HK-2 (cell line): Measurements from ENCODE around the gene IGF2BP2.

ENCODE experiments used
- DNase-seq: peaks from one replicate; pipeline ENCODE4 v3.0.0-alpha.2; 2018; ENCODE audit not compliant: unreplicated experiment

IGF2BP2 gene

GRCh38 chr3:185734725-185735096 lies 90.1 kb downstream of the IGF2BP2 start:
- no peak for DNase-seq

DNA sequence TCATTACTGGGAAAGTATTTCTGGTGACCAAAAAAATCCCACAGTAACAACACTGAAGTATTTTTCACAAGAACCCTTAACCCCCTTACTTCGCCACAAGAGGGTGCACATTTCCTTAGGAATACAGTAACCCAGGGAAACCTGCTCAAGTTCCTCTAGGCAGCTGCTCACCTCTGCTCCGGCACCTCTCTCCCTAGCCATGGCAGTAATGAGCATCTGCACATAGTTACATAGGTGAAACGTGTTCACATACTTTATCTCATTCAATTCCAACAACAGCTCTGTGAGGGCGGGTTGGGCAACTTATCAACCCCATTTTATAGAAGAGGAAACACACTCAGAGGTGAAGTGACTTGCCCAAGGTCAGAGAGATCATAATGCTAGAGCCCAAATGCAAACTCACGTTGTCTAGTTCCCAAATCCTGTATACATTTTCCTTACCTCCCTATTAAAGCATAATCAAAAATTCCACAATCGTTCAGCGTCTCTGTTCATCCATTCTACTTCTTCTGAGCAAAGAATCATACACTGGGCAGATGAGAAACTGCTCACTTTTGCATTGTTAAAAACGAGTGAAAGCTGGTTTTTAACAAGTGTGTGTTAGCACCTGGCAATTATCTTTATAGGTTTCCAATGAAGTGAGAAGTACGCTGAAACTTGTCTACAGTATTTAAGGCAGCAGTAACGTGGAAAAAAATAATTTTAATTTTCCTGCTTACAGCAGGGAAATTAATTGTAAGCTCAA lies 90.7 kb downstream of the IGF2BP2 start:
- peak; percentile 60 for DNase-seq

- peak; percentile 46 for DNase-seq
Observed at GRCh38 chr3:185732782-185733181, 92.1 kb downstream of the IGF2BP2 start.

DNA sequence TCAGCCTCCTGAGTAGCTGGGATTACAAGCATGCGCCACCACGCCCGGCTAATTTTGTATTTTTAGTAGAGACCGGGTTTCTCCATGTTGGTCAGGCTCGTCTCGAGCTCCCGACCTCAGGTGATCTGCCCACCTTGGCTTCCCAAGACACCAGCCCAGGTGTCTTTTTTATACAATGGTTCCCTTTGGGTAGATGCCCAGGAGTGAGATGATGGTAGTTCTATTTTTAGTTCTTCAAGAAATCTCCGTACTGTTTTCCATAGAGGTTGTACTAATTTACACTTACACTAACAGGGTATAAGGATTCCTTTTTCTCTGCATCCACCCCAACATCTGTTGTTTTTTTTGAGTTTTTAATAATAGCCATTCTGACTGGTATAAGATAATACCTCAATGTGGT lies 94.3 kb downstream of the IGF2BP2 start:
- DNase-seq, result no peak

GRCh38 chr3:185729337-185730055 lies 95.3 kb downstream of the IGF2BP2 start:
- DNase-seq, result no peak

- DNase-seq, result no peak
Observed at GRCh38 chr3:185728630-185729336, 96.1 kb downstream of the IGF2BP2 start.

DNA sequence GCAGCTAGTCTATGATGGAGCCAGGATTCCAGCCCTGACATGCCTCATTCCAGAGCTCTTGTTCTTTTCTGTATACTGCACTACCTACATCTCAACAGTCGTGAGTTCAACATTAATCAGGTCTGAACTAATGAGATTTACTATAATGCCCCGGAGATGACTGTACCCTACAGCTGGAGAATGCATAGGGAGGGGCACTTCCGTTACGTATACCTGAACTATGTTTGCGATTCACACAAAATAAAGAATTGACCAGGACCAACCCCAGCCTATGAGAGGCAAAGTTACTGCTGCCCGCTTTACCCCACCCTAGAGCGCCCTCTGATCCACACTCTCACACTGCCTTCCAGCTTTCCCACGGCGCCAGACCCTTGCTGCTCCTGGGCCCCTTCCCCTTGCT lies 97.0 kb downstream of the IGF2BP2 start:
- DNase-seq, result no peak

GRCh38 chr3:185726254-185726967 lies 98.4 kb downstream of the IGF2BP2 start:
- no peak for DNase-seq

GRCh38 chr3:185724761-185725160 lies 100.1 kb downstream of the IGF2BP2 start:
- no peak for DNase-seq

DNA sequence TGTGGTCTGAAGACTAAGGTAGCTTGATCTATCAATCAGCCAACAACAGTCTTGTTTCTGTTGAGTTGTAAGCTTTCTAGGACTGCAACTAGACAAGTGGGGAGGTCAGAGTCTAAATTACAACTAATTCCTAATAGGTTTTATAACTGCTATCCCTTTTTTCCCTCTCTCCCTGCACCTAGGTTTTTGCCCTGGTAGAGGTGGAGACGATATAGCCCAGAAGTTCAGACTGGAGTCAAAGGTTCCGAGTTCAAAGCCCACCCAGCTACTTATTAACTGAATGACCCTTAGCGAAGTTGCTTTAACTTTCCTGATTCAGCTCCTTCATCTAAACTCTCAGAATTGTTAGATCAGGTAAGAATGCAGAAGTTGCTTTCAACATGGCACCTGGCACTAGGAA lies 100.6 kb downstream of the IGF2BP2 start:
- no peak for DNase-seq

DNA sequence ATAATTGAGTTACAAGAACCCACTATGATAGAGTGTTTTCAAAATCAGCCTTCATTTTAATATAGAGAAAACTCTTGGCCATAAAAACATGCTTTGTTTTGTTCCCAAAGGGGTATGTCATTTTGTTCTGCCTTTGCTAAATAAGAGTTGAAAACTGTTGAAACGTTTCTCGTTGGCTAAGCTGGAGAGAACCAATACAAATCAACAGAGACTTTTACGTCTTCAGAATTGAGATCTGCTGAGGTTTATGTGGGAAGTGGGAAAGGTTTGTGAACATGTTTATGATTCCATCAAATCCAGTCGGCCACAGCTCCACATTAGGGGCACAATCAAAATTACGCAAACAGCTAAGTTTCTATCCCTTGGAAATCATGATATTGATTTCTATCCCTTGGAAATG lies 102.0 kb downstream of the IGF2BP2 start:
- DNase-seq, result no peak

DNA sequence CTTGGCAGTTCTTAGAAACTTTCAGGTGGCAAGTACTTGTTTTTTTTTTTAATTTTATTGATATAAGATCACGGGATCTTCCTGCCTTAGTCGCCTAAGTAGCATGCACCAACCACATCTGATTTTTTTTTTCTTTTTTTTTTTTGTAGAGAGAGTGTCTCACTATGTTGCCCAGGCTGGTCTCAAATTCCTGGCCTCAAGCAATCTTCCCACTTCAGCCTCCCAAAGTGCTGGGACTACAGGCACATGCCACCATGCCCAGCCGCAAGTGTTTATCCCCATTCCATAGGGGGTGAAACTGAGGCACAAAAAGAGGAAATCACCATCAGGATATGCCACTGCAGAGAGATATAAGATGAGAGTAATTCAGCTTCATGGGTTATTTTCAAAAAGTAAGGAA lies 102.9 kb downstream of the IGF2BP2 start:
- no peak for DNase-seq

DNA sequence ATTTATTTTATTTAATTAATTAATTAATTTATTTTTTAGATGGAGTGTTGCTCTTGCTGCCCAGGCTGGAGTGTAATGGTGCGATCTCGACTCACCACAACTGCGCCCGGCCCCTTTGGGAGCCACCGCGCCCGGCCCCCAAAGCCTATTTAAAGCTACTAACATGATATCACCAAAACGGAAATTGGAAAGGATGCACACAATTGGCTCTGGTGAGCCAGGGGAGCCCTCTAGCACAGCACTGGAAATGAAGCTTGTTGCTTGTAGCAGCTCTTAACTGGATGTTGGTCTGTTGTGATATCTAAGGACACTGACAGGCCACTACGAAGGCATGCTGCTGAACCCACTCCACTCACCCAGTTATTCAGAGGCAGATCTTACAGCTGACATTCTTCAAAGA lies 104.5 kb downstream of the IGF2BP2 start:
- DNase-seq, result no peak

DNA sequence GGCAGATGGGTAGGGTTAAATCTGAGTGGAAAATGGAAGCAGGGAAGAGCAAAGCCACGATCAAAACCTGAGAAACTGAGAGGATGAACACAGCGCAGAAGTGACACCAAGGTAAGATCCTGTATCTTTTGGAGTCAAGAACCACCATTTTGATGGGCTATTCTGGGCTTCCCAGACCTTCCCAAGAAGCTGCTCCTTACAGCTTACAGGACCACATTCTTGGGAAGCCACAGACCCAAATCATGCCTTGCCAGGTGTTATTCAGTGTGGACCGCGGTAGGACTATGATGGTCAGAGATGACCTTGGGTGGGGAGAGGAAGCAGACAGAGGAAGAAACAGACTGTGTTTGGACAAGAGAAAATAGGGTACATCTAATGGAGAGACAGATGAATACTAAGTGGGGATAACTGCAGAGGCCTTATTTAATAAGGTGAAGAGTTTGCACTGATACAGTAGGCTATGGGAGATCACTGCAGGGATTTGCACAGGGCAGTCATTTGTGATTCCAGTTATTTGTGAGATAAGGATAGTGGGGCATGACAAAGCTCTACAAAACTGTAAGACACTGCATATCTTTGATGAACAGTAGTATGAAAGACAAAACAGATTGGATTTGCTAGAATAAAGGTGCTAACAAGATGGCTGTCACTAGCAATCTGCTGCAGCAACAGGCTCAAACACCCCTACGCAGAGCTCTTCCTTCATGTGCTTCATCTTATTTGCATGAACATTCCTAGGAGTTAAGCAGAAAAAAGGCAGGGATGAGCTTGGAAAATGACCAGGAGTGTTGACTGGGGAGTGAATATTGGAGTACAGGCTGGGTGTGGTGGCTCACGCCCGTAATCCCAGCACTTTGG lies 105.9 kb downstream of the IGF2BP2 start:
- no peak for DNase-seq

- DNase-seq, result no peak
Observed at GRCh38 chr3:185717627-185718402, 107.0 kb downstream of the IGF2BP2 start.

DNA sequence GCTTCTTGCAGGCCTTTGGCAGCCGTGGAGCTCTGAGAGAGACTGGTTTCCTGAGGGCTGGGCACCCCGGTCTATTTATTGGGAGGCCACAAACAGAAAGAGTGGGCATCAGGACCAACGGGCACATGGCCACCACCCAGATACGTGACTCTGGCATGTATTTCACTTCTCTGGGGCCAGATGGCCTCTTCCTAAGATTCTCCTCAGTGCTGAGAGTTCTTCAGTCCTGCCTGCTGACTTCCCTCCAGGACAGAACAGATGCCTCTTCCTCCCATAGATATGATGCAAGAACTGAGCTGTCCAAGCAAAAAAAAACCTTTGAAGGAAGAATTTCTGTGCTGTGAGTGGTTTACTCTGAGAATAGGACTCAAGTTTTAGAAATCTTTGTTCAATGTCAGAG lies 107.7 kb downstream of the IGF2BP2 start:
- DNase-seq, result no peak

GRCh38 chr3:185716436-185717108 lies 108.3 kb downstream of the IGF2BP2 start:
- peak; percentile 43 for DNase-seq

DNA sequence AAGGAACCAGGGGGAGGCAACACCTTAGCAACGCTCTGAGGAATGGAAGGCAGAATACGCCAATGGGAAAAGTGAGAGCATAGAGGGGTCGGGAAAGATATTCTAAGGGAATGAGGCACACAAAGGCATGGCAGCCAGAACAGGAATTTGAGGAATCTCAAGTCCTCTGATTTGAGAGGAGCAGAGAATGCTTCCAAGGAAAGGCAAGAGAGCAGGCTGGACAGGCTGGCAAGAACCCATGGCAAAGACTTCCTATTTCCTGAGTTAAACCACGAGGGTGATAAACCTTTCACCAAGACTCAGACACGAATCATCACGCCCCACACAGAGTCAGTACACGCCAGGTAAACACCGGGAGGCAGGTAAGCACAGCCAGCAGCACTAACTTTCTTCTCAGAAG lies 109.8 kb downstream of the IGF2BP2 start:
- peak; percentile 55 for DNase-seq

DNA sequence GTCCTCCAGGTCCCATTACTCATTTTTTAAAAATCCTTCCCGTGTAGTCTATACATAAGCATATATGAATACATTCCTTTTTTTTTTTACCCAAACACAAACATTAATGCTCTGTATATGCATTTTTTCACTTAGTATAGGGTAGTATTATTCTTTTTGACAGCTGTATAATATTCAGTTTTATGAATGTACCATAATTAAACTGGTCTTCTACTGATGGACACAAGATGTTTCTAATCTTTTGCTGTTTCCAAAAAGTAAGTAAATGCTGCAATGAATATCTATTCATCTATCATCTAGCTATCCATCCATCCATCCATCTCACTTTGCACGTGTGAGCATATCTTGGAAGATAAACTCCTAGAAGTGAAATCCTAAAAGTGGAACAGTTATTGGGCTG lies 110.8 kb downstream of the IGF2BP2 start:
- no peak for DNase-seq

GRCh38 chr3:185713015-185713414 lies 111.8 kb downstream of the IGF2BP2 start:
- DNase-seq, result no peak
